CD14-positive monocyte (primary cell): ENCODE results near the gene HCN2. TPM values are rescaled to one million over a fixed set of nuclear protein-coding genes. Genes with fewer than 3 reads are reported as not detected.
A peak's percentile ranks its signal among the peaks of the same experiment; 100 is the strongest.

Experiments used
- DNase-seq, 3 donors: peaks; one replicate each; pipeline ENCODE4 v3.0.0-alpha.2; 2011 to 2022
- H2AFZ ChIP-seq: 2 replicates; pipeline ENCODE4 v1.6.0; 2012; ENCODE audit warnings: mild to moderate bottlenecking, low read depth, low read length, inconsistent platforms; ENCODE audit not compliant: insufficient read depth, poor library complexity, severe bottlenecking
- H3K27ac ChIP-seq, 2 donors: 1 replicate in 1 of 2; 2 replicates in 1 of 2; pipeline ENCODE4 v1.5.1; 2012 to 2013; ENCODE audit warnings: low read length in 2 of 2, control low read depth in 1 of 2, inconsistent platforms in 1 of 2, low read depth in 1 of 2, mild to moderate bottlenecking in 1 of 2
- H3K27me3 ChIP-seq, 2 donors: one replicate each; pipeline versions ENCODE4 v1.6.0 to v1.6.1; 2011 to 2013; ENCODE audit warnings: low read length in 2 of 2; ENCODE audit not compliant: control insufficient read depth in 2 of 2, insufficient read depth in 2 of 2
- H3K36me3 ChIP-seq, 2 donors: replicated peaks in 1 of 2; 1 replicate in 1 of 2; 2 replicates in 1 of 2; pipeline versions ENCODE4 v1.5.1 to v1.6.1; 2012 to 2013; ENCODE audit warnings: low read length in 2 of 2, control low read depth in 1 of 2, inconsistent platforms in 1 of 2, mild to moderate bottlenecking in 1 of 2; ENCODE audit not compliant: insufficient read depth in 2 of 2, control insufficient read depth in 1 of 2
- H3K4me1 ChIP-seq, 2 donors: 1 replicate in 1 of 2; 2 replicates in 1 of 2; pipeline versions ENCODE4 v1.5.1 to v1.6.1; 2012 to 2013; ENCODE audit warnings: low read length in 2 of 2, control low read depth in 1 of 2, inconsistent platforms in 1 of 2, mild to moderate bottlenecking in 1 of 2, moderate library complexity in 1 of 2; ENCODE audit not compliant: insufficient read depth in 2 of 2, control insufficient read depth in 1 of 2
- H3K4me2 ChIP-seq: replicated peaks from 2 replicates; pipeline ENCODE3; 2012; ENCODE audit warnings: low read length, moderate library complexity, mild to moderate bottlenecking; ENCODE audit not compliant: poor library complexity, severe bottlenecking; ENCODE audit errors: extremely low read depth
- H3K4me3 ChIP-seq, 3 experiments: fragments of 200-600 bp in 1 of 3; sonication (generic) in 1 of 3; replicated peaks in 1 of 3; 1 replicate in 2 of 3; 2 replicates in 1 of 3; pipeline ENCODE4 v1.5.1; 2011 to 2013; ENCODE audit warnings: low read length in 3 of 3, mild to moderate bottlenecking in 3 of 3, control low read depth in 2 of 3, low read depth in 2 of 3, inconsistent platforms in 1 of 3, moderate library complexity in 1 of 3
- H3K79me2 ChIP-seq: 2 replicates; pipeline ENCODE4 v1.6.0; 2012; ENCODE audit warnings: mild to moderate bottlenecking, control low read depth, inconsistent platforms, low read length, moderate library complexity; ENCODE audit not compliant: insufficient read depth
- H3K9ac ChIP-seq: 2 replicates; pipeline ENCODE4 v1.6.0; 2017; ENCODE audit warnings: low read length, mild to moderate bottlenecking; ENCODE audit not compliant: insufficient read depth, poor library complexity, severe bottlenecking
- H3K9me3 ChIP-seq, 2 donors: replicated peaks in 1 of 2; 1 replicate in 1 of 2; 2 replicates in 1 of 2; pipeline versions ENCODE4 v1.5.1 to v1.6.1; 2012 to 2013; ENCODE audit warnings: low read length in 2 of 2, control low read depth in 1 of 2; ENCODE audit not compliant: control insufficient read depth in 1 of 2, insufficient read depth in 1 of 2
- H4K20me1 ChIP-seq: 2 replicates; pipeline ENCODE4 v1.6.0; 2012; ENCODE audit warnings: mild to moderate bottlenecking, low read length, control low read depth, moderate library complexity; ENCODE audit not compliant: insufficient read depth
- H3K27ac Mint-ChIP-seq, 7 donors: one replicate each; pipeline ENCODE4 v1.8.0; 2020; ENCODE audit warnings: mild to moderate bottlenecking in 7 of 7, mixed read lengths in 7 of 7, moderate library complexity in 6 of 7, inconsistent platforms in 2 of 7
- H3K27me3 Mint-ChIP-seq, 3 donors: one replicate each; pipeline ENCODE4 v1.8.0; 2021 to 2022; ENCODE audit warnings: low read depth in 3 of 3, mild to moderate bottlenecking in 3 of 3, mixed read lengths in 3 of 3, moderate library complexity in 3 of 3, inconsistent platforms in 1 of 3
- H3K36me3 Mint-ChIP-seq, 2 donors: one replicate each; pipeline ENCODE4 v1.8.0; 2020; ENCODE audit warnings: mixed read lengths in 2 of 2, inconsistent platforms in 1 of 2, mild to moderate bottlenecking in 1 of 2
- H3K4me1 Mint-ChIP-seq: one replicate; pipeline ENCODE4 v1.8.0; 2020; ENCODE audit warnings: mild to moderate bottlenecking, mixed read lengths
- H3K4me3 Mint-ChIP-seq, 2 donors: one replicate each; pipeline ENCODE4 v1.8.0; 2020; ENCODE audit warnings: mild to moderate bottlenecking in 2 of 2, mixed read lengths in 2 of 2, moderate library complexity in 1 of 2
- H3K9me3 Mint-ChIP-seq, 7 donors: one replicate each; pipeline ENCODE4 v1.8.0; 2020 to 2022; ENCODE audit warnings: mixed read lengths in 7 of 7, mild to moderate bottlenecking in 6 of 7, moderate library complexity in 6 of 7, inconsistent platforms in 2 of 7
- WGBS: methylation state at CpG from one replicate; pipeline ENCODE4 v1.1.5; 2013; ENCODE audit warnings: missing lambda C conversion rate; ENCODE audit not compliant: insufficient coverage; 5-methylcytosine and 5-hydroxymethylcytosine counted together
- intact Hi-C, 2 donors: fragments of 100-400 bp; cut with micrococcal nuclease; formaldehyde crosslinking; loops; one replicate each; pipeline versions ENCODE4 v1.15.0 to v1.15.1; 2023
- polyA plus RNA-seq, 3 donors: library from polyadenylated mRNA; depleted of rRNA in 1 of 3; unstranded in 2 of 3; stranded (reverse) in 1 of 3; fragments of 300-500 nt in 2 of 3; fragments of >200 nt in 1 of 3; fragmentation: Illumina TruSeq in 2 of 3; gene quantifications; 1 replicate in 2 of 3; 2 replicates in 1 of 3; pipeline ENCODE4 v1.2.3, GENCODE V29; 2012 to 2021
- TF ChIP-seq, protein P1 (sequence below): fragments of 200-600 bp; IDR thresholded peaks from one replicate; pipeline ENCODE4 v1.8.0; 2022; ENCODE audit warnings: antibody characterized with exemption, mild to moderate bottlenecking

Gene HCN2
- polyA plus RNA-seq, 3 donors = 0.21 TPM; not detected in 2

DNA sequence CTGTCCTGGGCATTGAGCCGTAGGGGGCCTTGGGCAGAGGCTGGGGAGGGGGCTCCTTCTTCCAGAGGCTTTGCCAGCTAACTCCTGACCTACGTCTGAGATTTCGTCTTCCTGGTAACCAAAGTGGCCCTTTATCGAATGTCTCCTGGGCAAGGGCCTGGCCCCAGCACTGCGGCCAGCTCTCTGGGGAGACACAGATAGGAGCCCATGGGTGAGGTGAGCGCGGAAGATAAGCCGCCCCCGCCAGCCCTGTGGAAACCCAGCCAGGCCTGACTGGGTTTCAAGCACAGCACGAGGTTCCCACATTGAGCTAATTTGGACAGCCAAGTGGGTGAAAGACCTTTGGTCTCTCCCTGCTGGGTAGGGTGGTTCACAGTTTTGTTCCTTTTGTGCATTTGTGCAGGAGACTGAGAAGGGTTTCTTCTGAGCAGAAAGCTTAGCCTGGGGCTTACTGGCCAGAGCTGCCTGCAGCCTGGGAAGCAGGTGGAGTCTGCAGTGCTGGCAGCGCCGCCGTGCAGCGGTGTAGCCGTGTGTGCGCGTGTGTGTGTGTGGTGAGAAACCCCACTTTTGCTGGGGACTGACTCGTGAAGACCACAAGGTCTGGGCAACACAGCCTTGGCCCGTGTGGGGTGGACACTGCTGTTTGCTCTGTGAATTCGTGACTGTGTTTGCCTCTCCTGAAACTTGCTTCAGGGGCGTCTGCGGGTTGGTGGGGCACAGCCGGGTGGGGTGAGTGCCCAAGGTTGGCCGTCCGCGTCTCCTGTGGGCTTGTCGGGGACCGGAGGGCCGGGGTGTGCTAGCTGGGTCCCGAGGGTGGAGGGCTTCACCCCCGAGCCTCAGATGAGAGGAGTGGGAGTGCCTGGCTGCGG lies 14.8 kb upstream of the HCN2 start:
- peaks cover 73% of the 10 kb centered on the region for H4K20me1 ChIP-seq
- DNase-seq = no peak
- peak overlapping the region in 1 of 2 donors; percentile 20 for H3K27ac ChIP-seq

More for the DNA sequence above, 14.8 kb upstream of the HCN2 start:
- Mint-ChIP-seq H3K36me3 (peaks cover 5 to 29% of the 10 kb centered on the region in 2 donors), H3K27me3 (peaks cover 0 to 2% (median 0%) of the 10 kb centered on the region in 3 donors), H3K4me3 (peak overlapping the region in 1 of 2 donors; percentile 7), H3K27ac (peak overlapping the region in 1 of 7 donors; percentile 54), H3K9me3 (peaks cover 0 to under 1% (median 0%) of the 10 kb centered on the region in 7 donors), H3K4me1 (peaks cover 43% of the 10 kb centered on the region)
- Histone ChIP-seq H2AFZ (no peak overlapping the region), H3K9ac (no peak overlapping the region), H3K4me2 (no peak overlapping the region), H3K4me1 (peaks cover 34 to 43% of the 10 kb centered on the region in 2 donors), H3K9me3 (no peaks in the 10 kb centered on the region), H3K79me2 (peaks cover 75% of the 10 kb centered on the region), H3K4me3 (no peak overlapping the region), H3K36me3 (peaks cover 11 to 17% of the 10 kb centered on the region in 2 donors), H3K27me3 (no peaks in the 10 kb centered on the region)
- TF ChIP-seq, protein P1, sequence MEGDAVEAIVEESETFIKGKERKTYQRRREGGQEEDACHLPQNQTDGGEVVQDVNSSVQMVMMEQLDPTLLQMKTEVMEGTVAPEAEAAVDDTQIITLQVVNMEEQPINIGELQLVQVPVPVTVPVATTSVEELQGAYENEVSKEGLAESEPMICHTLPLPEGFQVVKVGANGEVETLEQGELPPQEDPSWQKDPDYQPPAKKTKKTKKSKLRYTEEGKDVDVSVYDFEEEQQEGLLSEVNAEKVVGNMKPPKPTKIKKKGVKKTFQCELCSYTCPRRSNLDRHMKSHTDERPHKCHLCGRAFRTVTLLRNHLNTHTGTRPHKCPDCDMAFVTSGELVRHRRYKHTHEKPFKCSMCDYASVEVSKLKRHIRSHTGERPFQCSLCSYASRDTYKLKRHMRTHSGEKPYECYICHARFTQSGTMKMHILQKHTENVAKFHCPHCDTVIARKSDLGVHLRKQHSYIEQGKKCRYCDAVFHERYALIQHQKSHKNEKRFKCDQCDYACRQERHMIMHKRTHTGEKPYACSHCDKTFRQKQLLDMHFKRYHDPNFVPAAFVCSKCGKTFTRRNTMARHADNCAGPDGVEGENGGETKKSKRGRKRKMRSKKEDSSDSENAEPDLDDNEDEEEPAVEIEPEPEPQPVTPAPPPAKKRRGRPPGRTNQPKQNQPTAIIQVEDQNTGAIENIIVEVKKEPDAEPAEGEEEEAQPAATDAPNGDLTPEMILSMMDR = no peak
- 89% methylated on average over 31 of the region's 32 CpGs for WGBS
- intact Hi-C loops = loop anchor here (5.0 kb wide), 3 partner anchors 43 to 87 kb away; partner anchors contain the start of genes CDC34 (in 1 of the 2), FGF22 (in 1 of the 2) and RNF126 (in 1 of the 2)
